ENCODE results near the gene NUP160.

Gene NUP160

GRCh38 chr11:47854667-47855066 is 6.5 kb upstream of the NUP160 start:
- no peak for TF ChIP-seq ZBTB7A (IDR thresholded peaks at IDR 0.05; ENCODE audit: low read depth)
- no peak for TF ChIP-seq MAX (IDR thresholded peaks at IDR 0.05)
- TF ChIP-seq EP300 (IDR thresholded peaks at IDR 0.05; ENCODE audit: borderline replicate concordance): no peak
- no peak for TF ChIP-seq TAF1 (IDR thresholded peaks at IDR 0.05; ENCODE audit: low read depth)
- no peak for TF ChIP-seq REST (IDR thresholded peaks at IDR 0.05; ENCODE audit: low read depth)
- no peak for TF ChIP-seq USF1 (IDR thresholded peaks at IDR 0.05)

- TF ChIP-seq YY1 (IDR thresholded peaks at IDR 0.05; ENCODE audit: low read depth): no peak
- TF ChIP-seq TEAD4 (IDR thresholded peaks at IDR 0.05): no peak
- TF ChIP-seq ZBTB7A (IDR thresholded peaks at IDR 0.05; ENCODE audit: low read depth): no peak
- TF ChIP-seq MAX (IDR thresholded peaks at IDR 0.05): no peak
- TF ChIP-seq EGR1 (IDR thresholded peaks at IDR 0.05): no peak
- TF ChIP-seq FOXM1 (IDR thresholded peaks at IDR 0.05; ENCODE audit: borderline replicate concordance, low read depth): no peak
- TF ChIP-seq CREB1 (IDR thresholded peaks at IDR 0.05; ENCODE audit: low read depth): no peak
- no peak for TF ChIP-seq NFIC (IDR thresholded peaks at IDR 0.05)
- TF ChIP-seq CEBPB (IDR thresholded peaks at IDR 0.05): no peak
- TF ChIP-seq USF1 (IDR thresholded peaks at IDR 0.05): no peak
- TF ChIP-seq RAD21 (IDR thresholded peaks at IDR 0.05; ENCODE audit: low read depth): no peak
- no peak for TF ChIP-seq TAF1 (IDR thresholded peaks at IDR 0.05; ENCODE audit: low read depth)
- no peak for TF ChIP-seq REST (IDR thresholded peaks at IDR 0.05; ENCODE audit: low read depth)
- no peak for TF ChIP-seq TCF12 (IDR thresholded peaks at IDR 0.05; ENCODE audit: low read depth)
- TF ChIP-seq EP300 (IDR thresholded peaks at IDR 0.05; ENCODE audit: borderline replicate concordance): no peak
These were observed 3.9 kb upstream of the NUP160 start for GRCh38 chr11:47852053-47852452.

GRCh38 chr11:47850337-47850736 is 2.2 kb upstream of the NUP160 start:
- TF ChIP-seq RAD21 (IDR thresholded peaks at IDR 0.05; ENCODE audit: low read depth): no peak
- no peak for TF ChIP-seq CEBPB (IDR thresholded peaks at IDR 0.05)
- TF ChIP-seq FOXM1 (IDR thresholded peaks at IDR 0.05; ENCODE audit: borderline replicate concordance, low read depth): no peak
- TF ChIP-seq YY1 (IDR thresholded peaks at IDR 0.05; ENCODE audit: low read depth): no peak
- no peak for TF ChIP-seq EP300 (IDR thresholded peaks at IDR 0.05; ENCODE audit: borderline replicate concordance)
- TF ChIP-seq REST (IDR thresholded peaks at IDR 0.05; ENCODE audit: low read depth): no peak
- TF ChIP-seq TCF12 (IDR thresholded peaks at IDR 0.05; ENCODE audit: low read depth): no peak
- TF ChIP-seq USF1 (IDR thresholded peaks at IDR 0.05): no peak
- no peak for TF ChIP-seq NFIC (IDR thresholded peaks at IDR 0.05)
- no peak for TF ChIP-seq TAF1 (IDR thresholded peaks at IDR 0.05; ENCODE audit: low read depth)
- no peak for TF ChIP-seq MAX (IDR thresholded peaks at IDR 0.05)
- TF ChIP-seq EGR1 (IDR thresholded peaks at IDR 0.05): no peak
- TF ChIP-seq CREB1 (IDR thresholded peaks at IDR 0.05; ENCODE audit: low read depth): no peak
- TF ChIP-seq TEAD4 (IDR thresholded peaks at IDR 0.05): no peak
- no peak for TF ChIP-seq ZBTB7A (IDR thresholded peaks at IDR 0.05; ENCODE audit: low read depth)

- TF ChIP-seq YY1 (IDR thresholded peaks at IDR 0.05; ENCODE audit: low read depth) (no peak), TEAD4 (IDR thresholded peaks at IDR 0.05) (no peak), ZBTB7A (IDR thresholded peaks at IDR 0.05; ENCODE audit: low read depth) (no peak), MAX (IDR thresholded peaks at IDR 0.05) (no peak), RAD21 (IDR thresholded peaks at IDR 0.05; ENCODE audit: low read depth) (no peak), TAF1 (IDR thresholded peaks at IDR 0.05; ENCODE audit: low read depth) (no peak), USF1 (IDR thresholded peaks at IDR 0.05) (no peak), CREB1 (IDR thresholded peaks at IDR 0.05; ENCODE audit: low read depth) (no peak), EGR1 (IDR thresholded peaks at IDR 0.05) (no peak), NFIC (IDR thresholded peaks at IDR 0.05) (no peak), REST (IDR thresholded peaks at IDR 0.05; ENCODE audit: low read depth) (no peak), EP300 (IDR thresholded peaks at IDR 0.05; ENCODE audit: borderline replicate concordance) (no peak), FOXM1 (IDR thresholded peaks at IDR 0.05; ENCODE audit: borderline replicate concordance, low read depth) (no peak), TCF12 (IDR thresholded peaks at IDR 0.05; ENCODE audit: low read depth) (no peak), CEBPB (IDR thresholded peaks at IDR 0.05) (no peak)
These were observed 578 bp upstream of the NUP160 start for GRCh38 chr11:47848700-47849155.
